Immature natural killer cell (primary cell): ENCODE measurements around the gene CAPNS1. TPM values are rescaled to one million over a fixed set of nuclear protein-coding genes. Genes with fewer than 3 reads are reported as not detected.
"Not testable (repeated sequence)": the region's sequence is repeated elsewhere in the genome, so short reads cannot be mapped to it uniquely, and the experiment has no call there.

Experiments used
- DNase-seq, 3 donors: peaks; one replicate each; pipeline ENCODE4 v3.0.0; 2022; ENCODE audit warnings: mixed read lengths in 1 of 3
- H3K27ac Mint-ChIP-seq, 6 donors: one replicate each; pipeline ENCODE4 v1.8.0; 2020; ENCODE audit warnings: mixed read lengths in 6 of 6, mild to moderate bottlenecking in 5 of 6, inconsistent platforms in 4 of 6, moderate library complexity in 3 of 6
- H3K27me3 Mint-ChIP-seq, 3 donors: one replicate each; pipeline ENCODE4 v1.8.0; 2020 to 2021; ENCODE audit warnings: low read depth in 3 of 3, mild to moderate bottlenecking in 3 of 3, mixed read lengths in 3 of 3, moderate library complexity in 3 of 3, inconsistent platforms in 1 of 3
- H3K36me3 Mint-ChIP-seq, 3 donors: one replicate each; pipeline ENCODE4 v1.8.0; 2020; ENCODE audit warnings: mixed read lengths in 3 of 3, inconsistent platforms in 2 of 3, mild to moderate bottlenecking in 2 of 3
- H3K4me1 Mint-ChIP-seq, 2 donors: one replicate each; pipeline ENCODE4 v1.8.0; 2020; ENCODE audit warnings: inconsistent platforms in 2 of 2, mild to moderate bottlenecking in 2 of 2, mixed read lengths in 2 of 2, moderate library complexity in 1 of 2
- H3K4me3 Mint-ChIP-seq, 5 donors: one replicate each; pipeline ENCODE4 v1.8.0; 2020; ENCODE audit warnings: mild to moderate bottlenecking in 5 of 5, mixed read lengths in 5 of 5, inconsistent platforms in 3 of 5, moderate library complexity in 3 of 5
- H3K9me3 Mint-ChIP-seq, 6 donors: one replicate each; pipeline ENCODE4 v1.8.0; 2020; ENCODE audit warnings: mild to moderate bottlenecking in 6 of 6, mixed read lengths in 6 of 6, inconsistent platforms in 4 of 6, moderate library complexity in 3 of 6
- polyA plus RNA-seq, 3 donors: library from polyadenylated mRNA; unstranded; fragments of 300-500 nt; fragmentation: Illumina TruSeq; gene quantifications; one replicate each; pipeline ENCODE4 v1.2.3, GENCODE V29; 2021

The CAPNS1 gene
- polyA plus RNA-seq, 3 donors from 2014 or later = 176 to 253 (median 225) TPM

DNA sequence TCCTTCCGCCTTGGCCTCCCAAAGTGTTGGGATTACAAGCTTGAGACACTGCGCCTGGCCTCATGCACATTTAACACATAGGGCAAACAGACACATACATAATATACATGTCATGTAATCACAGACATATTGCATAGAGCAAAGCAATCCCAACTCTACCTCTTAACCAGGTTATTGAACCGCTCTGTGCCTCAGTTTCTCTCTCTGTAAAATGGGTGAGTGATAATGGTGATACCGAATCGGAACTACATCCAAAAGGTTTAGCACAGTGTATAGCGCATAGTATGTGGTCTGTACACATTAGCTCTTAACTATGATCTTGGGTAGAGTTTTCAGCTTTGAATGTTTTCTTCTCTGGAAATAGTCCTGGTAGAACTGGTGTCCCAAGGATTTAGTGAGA, 4.8 kb downstream of the CAPNS1 start:
- H3K4me3 Mint-ChIP-seq = no peak overlapping the region
- H3K27me3 Mint-ChIP-seq = peaks cover 6 to 13% (median 9%) of the 10 kb centered on the region in 3 donors
- no peak overlapping the region for H3K27ac Mint-ChIP-seq
- H3K4me1 Mint-ChIP-seq = peaks cover 16 to 18% of the 10 kb centered on the region in 2 donors
- no peak for DNase-seq
- H3K36me3 Mint-ChIP-seq = peaks cover 19 to 46% (median 29%) of the 10 kb centered on the region in 3 donors
- no peaks in the 10 kb centered on the region for H3K9me3 Mint-ChIP-seq

DNA sequence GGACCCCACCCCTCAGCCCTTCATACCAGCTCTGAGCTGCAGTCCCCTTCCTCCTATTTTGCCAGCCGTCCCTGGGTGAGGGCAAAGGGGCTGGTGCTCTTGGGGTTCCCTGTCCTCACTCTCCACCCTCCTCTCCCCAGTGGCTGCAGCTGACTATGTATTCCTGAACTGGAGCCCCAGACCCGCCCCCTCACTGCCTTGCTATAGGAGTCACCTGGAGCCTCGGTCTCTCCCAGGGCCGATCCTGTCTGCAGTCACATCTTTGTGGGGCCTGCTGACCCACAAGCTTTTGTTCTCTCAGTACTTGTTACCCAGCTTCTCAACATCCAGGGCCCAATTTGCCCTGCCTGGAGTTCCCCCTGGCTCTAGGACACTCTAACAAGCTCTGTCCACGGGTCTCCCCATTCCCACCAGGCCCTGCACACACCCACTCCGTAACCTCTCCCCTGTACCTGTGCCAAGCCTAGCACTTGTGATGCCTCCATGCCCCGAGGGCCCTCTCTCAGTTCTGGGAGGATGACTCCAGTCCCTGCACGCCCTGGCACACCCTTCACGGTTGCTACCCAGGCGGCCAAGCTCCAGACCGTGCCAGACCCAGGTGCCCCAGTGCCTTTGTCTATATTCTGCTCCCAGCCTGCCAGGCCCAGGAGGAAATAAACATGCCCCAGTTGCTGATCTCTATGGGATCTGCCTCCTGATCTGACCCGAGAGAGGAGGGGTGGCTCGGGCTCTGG, 10.0 kb downstream of the CAPNS1 start:
- H3K4me3 Mint-ChIP-seq = no peak overlapping the region
- H3K9me3 Mint-ChIP-seq = no peaks in the 10 kb centered on the region
- H3K4me1 Mint-ChIP-seq = peaks cover 6 to 13% of the 10 kb centered on the region in 2 donors
- H3K36me3 Mint-ChIP-seq = peaks cover 14 to 35% (median 15%) of the 10 kb centered on the region in 3 donors
- H3K27me3 Mint-ChIP-seq = peaks cover 0 to 5% (median 0%) of the 10 kb centered on the region in 3 donors
- H3K27ac Mint-ChIP-seq = peak overlapping the region in 2 of 6 donors; percentile 31 to 72
- no peak for DNase-seq

- no peak for DNase-seq
- H3K27ac Mint-ChIP-seq = no peak overlapping the region
- H3K9me3 Mint-ChIP-seq = no peaks in the 10 kb centered on the region
- H3K4me3 Mint-ChIP-seq = no peak overlapping the region
- peaks cover 0 to 5% (median 0%) of the 10 kb centered on the region in 3 donors for H3K27me3 Mint-ChIP-seq
- peaks cover 6 to 13% of the 10 kb centered on the region in 2 donors for H3K4me1 Mint-ChIP-seq
- peaks cover 13 to 34% (median 15%) of the 10 kb centered on the region in 3 donors for H3K36me3 Mint-ChIP-seq
These were observed 10.7 kb downstream of the CAPNS1 start for GRCh38 chr19:36150586-36150985.

- Mint-ChIP-seq H3K27ac (no peak overlapping the region), H3K4me1 (peaks cover 6 to 13% of the 10 kb centered on the region in 2 donors), H3K36me3 (peaks cover 12 to 28% (median 13%) of the 10 kb centered on the region in 3 donors), H3K4me3 (no peak overlapping the region), H3K9me3 (no peaks in the 10 kb centered on the region), H3K27me3 (peaks cover 0 to 6% (median 0%) of the 10 kb centered on the region in 3 donors)
- DNase-seq = no peak
These were observed 11.5 kb downstream of the CAPNS1 start for GRCh38 chr19:36151144-36152018.

- H3K27ac Mint-ChIP-seq = no peak overlapping the region
- no peak for DNase-seq
- peaks cover 9 to 23% (median 12%) of the 10 kb centered on the region in 3 donors for H3K36me3 Mint-ChIP-seq
- peaks cover 6 to 13% of the 10 kb centered on the region in 2 donors for H3K4me1 Mint-ChIP-seq
- peaks cover 0 to 4% (median 0%) of the 10 kb centered on the region in 3 donors for H3K27me3 Mint-ChIP-seq
- no peak overlapping the region for H3K4me3 Mint-ChIP-seq
- no peaks in the 10 kb centered on the region for H3K9me3 Mint-ChIP-seq
These were observed 12.1 kb downstream of the CAPNS1 start for GRCh38 chr19:36152019-36152351.

DNA sequence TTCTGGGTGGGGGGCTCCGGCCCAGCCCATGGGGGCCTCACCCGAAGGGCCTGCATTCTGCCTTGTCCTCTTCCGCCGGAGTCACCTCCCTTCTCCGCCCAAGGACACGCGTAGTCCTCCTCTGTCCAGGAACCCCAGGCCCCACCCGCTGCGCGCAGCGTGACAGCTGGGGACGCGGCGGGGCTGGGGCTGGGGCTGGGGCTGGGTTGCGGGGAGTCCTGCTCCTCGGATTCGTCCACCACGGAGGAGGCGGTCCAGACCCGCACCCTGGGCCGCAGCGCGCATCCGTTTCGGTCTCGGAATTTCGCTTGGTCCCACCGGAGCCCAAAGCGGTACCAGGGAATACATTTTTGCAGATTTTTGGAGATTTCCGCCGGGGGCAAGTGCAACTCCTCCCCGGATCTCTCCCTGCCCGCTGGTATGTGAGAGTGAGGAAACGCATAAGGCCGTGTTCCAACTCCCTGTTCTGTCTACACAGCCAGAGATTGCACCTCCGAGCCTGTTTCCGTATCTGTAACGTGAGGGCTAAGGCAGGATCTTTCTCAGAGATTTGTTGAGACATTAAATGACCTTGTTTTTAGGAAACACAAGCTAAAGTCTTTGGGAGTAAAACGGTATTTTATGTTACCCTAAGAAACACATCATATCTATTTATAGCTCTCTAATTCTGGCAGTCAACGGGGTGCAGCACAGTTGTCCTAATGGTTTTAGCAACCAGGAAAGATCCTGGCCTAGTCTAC, 12.7 kb downstream of the CAPNS1 start, which contains the start of gene COX7A1:
Gene COX7A1, minus strand, starts transcription at position 96 of the 740 bp plus-strand sequence. Its CDS starts 40 bp downstream, at position 56.
- Mint-ChIP-seq H3K9me3 (no peaks in the 10 kb centered on the region), H3K27me3 (peaks cover 0 to 1% (median under 1%) of the 10 kb centered on the region in 3 donors), H3K4me3 (peak within 1 kb of the TSS in 2 of 5 donors; percentile 5 to 6), H3K36me3 (peaks cover 5 to 19% (median 10%) of the 10 kb centered on the region in 3 donors), H3K4me1 (peaks cover 6 to 13% of the 10 kb centered on the region in 2 donors), H3K27ac (peak within 1 kb of the TSS in 2 of 6 donors; percentile 40 to 49)
- DNase-seq = no peak

DNA sequence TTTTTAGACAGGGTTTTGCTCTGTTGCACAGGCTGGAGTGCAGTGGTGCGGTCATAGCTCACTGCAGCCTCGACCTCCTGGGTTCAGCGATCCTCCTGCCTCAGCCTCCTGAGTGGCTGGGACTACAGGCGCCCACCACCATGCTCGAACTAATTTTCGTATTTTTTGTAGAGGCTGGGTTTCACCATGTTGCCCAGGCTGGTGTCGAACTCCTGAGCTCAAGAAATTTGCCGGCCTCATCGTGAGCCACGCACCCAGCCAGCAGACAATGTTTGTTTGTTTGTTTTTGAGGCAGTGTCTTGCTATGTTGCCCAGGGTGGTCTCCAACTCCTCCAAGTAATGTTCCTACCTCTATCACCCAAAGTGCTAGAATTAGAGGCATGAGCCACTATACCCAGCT, 13.3 kb downstream of the CAPNS1 start:
- no peak overlapping the region for H3K27ac Mint-ChIP-seq
- H3K27me3 Mint-ChIP-seq = peaks cover 0 to 2% (median 1%) of the 10 kb centered on the region in 3 donors
- peaks cover 6 to 13% of the 10 kb centered on the region in 2 donors for H3K4me1 Mint-ChIP-seq
- no peak overlapping the region for H3K4me3 Mint-ChIP-seq
- no peak for DNase-seq
- peaks cover 5 to 19% (median 10%) of the 10 kb centered on the region in 3 donors for H3K36me3 Mint-ChIP-seq
- H3K9me3 Mint-ChIP-seq = no peaks in the 10 kb centered on the region

DNA sequence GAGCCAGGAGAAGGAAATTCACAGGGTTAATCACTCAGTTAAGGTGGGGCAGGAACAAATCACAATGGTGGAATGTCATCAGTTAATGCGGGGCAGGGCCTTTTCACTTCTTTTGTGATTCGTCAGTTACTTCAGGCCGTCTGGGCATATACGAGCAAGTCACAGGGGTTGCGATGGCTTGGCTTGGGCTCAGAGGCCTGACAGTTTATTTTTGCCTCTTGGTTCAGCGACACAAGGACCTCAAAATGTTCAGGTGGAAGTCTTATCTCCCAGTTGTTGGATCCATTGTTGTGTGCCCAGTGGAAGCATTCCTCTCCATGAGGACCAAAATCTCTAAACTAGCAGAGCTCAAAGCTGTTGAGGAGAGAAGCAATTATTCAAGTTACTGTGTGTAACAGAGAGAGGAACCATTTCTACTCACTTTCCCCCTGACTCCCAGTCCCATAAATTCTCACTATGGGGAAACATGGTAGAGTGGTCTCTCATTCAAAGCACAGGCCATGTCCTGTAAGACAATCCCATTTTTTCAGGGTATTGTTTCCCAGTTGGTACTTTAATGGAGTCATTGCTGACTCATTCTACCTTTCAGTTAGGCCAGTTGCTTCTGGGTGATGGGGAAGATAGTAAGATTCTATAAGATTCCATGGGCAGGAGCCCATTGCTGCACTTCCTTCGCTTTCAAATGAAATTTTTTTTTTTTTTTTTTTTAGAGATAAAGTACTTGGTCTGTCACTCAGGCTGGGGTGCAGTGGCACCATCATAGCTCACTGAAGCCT, 21.1 kb downstream of the CAPNS1 start:
- H3K36me3 Mint-ChIP-seq = no peaks in the 10 kb centered on the region
- H3K9me3 Mint-ChIP-seq = no peaks in the 10 kb centered on the region
- H3K4me3 Mint-ChIP-seq = no peak overlapping the region
- no peak for DNase-seq
- H3K4me1 Mint-ChIP-seq = no peaks in the 10 kb centered on the region
- H3K27ac Mint-ChIP-seq = no peak overlapping the region
- H3K27me3 Mint-ChIP-seq = peaks cover 0 to 2% (median 0%) of the 10 kb centered on the region in 3 donors

DNA sequence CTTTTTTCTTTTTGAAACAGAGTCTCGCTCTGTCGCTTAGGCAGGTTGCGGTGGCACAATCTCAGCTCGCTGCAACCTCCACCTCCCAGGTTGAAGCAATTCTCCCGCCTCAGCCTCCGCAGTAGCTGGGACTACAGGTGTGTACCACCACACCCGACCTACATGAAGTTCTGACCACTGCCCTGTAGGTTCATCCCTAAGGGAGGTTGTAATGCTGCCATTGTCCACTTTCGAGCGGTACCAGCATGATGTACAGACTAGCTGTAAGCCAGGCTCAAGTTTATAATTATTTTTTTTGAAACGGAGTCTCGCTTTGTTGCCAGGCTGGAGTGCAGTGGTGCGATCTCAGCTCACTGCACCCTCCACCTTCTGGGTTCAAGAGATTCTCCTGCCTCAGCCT, 23.9 kb downstream of the CAPNS1 start:
- H3K36me3 Mint-ChIP-seq = no peaks in the 10 kb centered on the region
- no peak overlapping the region for H3K4me3 Mint-ChIP-seq
- H3K9me3 Mint-ChIP-seq = no peaks in the 10 kb centered on the region
- no peaks in the 10 kb centered on the region for H3K4me1 Mint-ChIP-seq
- H3K27me3 Mint-ChIP-seq = no peaks in the 10 kb centered on the region
- no peak overlapping the region for H3K27ac Mint-ChIP-seq
- DNase-seq = no peak

GRCh38 chr19:36169084-36169760, 29.4 kb downstream of the CAPNS1 start:
- Mint-ChIP-seq H3K4me1 (peaks cover 4 to 6% of the 10 kb centered on the region in 2 donors), H3K36me3 (no peaks in the 10 kb centered on the region), H3K27me3 (peaks cover 0 to 6% (median 3%) of the 10 kb centered on the region in 3 donors), H3K9me3 (no peaks in the 10 kb centered on the region), H3K27ac (peak overlapping the region in 2 of 6 donors; percentile 56 to 84), H3K4me3 (no peak overlapping the region)
- no peak for DNase-seq

DNA sequence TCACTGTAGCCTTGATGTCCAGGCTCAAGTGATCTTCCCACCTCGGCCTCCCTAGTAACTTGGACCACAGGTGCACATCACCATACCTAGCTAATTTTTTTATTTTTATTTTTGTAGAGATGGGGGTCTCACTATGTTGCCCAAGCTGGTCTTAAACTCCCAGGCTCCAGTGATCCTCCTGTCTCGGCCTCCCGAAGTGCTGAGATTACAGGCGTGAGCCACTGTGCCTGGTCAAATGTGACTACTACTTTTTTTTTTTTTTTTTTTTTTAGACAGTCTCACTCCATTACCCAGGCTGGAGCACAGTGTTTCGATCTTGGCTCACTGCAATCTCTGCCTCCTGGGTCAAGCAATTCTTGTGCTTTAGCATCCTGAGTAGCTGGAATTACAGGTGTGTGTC, 33.0 kb downstream of the CAPNS1 start:
- Mint-ChIP-seq H3K4me3 (no peak overlapping the region), H3K4me1 (peaks cover 4 to 6% of the 10 kb centered on the region in 2 donors), H3K27me3 (peaks cover 0 to 7% (median 3%) of the 10 kb centered on the region in 3 donors), H3K36me3 (no peaks in the 10 kb centered on the region), H3K27ac (no peak overlapping the region), H3K9me3 (no peaks in the 10 kb centered on the region)
- DNase-seq = no peak

DNA sequence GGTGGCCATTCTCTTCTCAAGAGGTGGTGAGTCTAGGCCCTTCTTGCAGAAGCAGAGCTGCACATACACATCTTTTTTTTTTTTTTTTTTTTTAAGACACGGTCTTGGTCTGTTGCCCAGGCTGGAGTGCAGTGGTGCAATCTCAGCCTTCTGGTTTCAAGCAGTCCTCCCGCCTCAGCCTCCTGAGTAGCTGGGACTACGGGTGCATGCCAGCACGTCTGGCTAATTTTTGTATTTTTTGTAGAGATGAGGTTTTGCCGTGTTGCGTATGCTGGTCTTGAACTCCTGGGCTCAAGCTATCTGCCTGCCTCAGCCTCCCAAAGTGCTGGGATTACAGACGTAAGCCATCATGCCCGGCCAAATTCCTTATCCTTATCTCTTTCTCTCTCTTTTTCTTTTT, 34.0 kb downstream of the CAPNS1 start:
- not testable (repeated sequence) for H3K4me1 Mint-ChIP-seq, H3K9me3 Mint-ChIP-seq

More for the DNA sequence above, 34.0 kb downstream of the CAPNS1 start:
- H3K27me3 Mint-ChIP-seq, DNase-seq, H3K36me3 Mint-ChIP-seq, H3K27ac Mint-ChIP-seq, H3K4me3 Mint-ChIP-seq: not testable (repeated sequence)
